ENCODE measurements around the gene NUP210L. TPM values are rescaled to one million over a fixed set of nuclear protein-coding genes. Genes with fewer than 3 reads are reported as not detected.

NUP210L gene
- total RNA-seq, 3 donors from 2014 or later (not counting 1 experiment from before 2014, with no cell fraction given), result 0.13 to 0.24 (median 0.18) TPM

DNA sequence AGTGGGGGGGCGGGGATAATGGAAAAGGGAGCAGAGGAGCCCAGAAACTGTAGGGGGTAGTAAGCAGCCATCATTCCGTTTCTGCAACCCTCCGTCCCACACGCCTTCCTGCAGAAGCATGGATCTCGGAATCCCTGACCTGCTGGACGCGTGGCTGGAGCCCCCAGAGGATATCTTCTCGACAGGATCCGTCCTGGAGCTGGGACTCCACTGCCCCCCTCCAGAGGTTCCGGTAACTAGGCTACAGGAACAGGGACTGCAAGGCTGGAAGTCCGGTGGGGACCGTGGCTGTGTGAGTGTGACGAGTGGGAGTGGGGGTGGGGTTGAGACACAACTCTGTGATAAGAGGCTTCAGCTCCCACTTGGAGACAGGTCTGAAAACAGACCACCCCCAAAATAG is 186.5 kb downstream of the NUP210L start:
- TF ChIP-seq, protein P1, sequence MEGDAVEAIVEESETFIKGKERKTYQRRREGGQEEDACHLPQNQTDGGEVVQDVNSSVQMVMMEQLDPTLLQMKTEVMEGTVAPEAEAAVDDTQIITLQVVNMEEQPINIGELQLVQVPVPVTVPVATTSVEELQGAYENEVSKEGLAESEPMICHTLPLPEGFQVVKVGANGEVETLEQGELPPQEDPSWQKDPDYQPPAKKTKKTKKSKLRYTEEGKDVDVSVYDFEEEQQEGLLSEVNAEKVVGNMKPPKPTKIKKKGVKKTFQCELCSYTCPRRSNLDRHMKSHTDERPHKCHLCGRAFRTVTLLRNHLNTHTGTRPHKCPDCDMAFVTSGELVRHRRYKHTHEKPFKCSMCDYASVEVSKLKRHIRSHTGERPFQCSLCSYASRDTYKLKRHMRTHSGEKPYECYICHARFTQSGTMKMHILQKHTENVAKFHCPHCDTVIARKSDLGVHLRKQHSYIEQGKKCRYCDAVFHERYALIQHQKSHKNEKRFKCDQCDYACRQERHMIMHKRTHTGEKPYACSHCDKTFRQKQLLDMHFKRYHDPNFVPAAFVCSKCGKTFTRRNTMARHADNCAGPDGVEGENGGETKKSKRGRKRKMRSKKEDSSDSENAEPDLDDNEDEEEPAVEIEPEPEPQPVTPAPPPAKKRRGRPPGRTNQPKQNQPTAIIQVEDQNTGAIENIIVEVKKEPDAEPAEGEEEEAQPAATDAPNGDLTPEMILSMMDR (IDR thresholded peaks at IDR 0.05), result no peak
- no peaks in the 10 kb centered on the region for H3K27me3 Mint-ChIP-seq (ENCODE audit: low read depth in 2 of 2)

DNA sequence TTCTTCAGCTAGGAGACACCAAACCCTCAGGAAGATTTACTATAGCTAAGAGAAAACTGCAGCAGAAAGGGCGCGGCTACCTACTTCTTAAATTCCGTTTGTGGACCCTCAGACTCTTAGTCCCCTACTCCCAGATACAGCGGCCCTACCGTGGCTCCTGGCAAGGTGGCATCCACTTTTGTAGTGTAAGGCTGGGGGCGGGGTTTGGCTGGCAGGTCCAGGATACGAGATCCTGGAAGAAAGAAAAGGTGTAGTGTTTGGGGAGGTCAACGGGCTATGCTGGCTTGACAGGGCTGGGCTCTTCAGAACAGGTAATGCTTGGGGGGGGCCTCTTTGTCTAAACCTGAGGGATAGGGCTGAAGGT is 186.9 kb downstream of the NUP210L start:
- DNase-seq (no peak), ATAC-seq (no peak)
- 9% methylated on average over 8 of the region's 8 CpGs for WGBS (ENCODE audit: insufficient coverage)
- peak overlapping the region; percentile 96 for H3K27ac ChIP-seq (ENCODE audit: low read length)
- H3K36me3 ChIP-seq (ENCODE audit: control insufficient read depth, insufficient read depth, low read length), result peaks cover 2% of the 10 kb centered on the region
- peaks cover 41% of the 10 kb centered on the region for H3K4me1 ChIP-seq (ENCODE audit: control insufficient read depth, insufficient read depth, low read length)
- H3K9me3 ChIP-seq (ENCODE audit: control insufficient read depth, insufficient read depth, low read length), result no peaks in the 10 kb centered on the region
- H3K4me3 ChIP-seq (ENCODE audit: low read length), result peak overlapping the region; percentile 93
- Mint-ChIP-seq H3K27ac (peak overlapping the region; percentile 95 to 98), H3K4me3 (peak overlapping the region; percentile 99), H3K36me3 (no peaks in the 10 kb centered on the region), H3K4me1 (peaks cover 47 to 51% of the 10 kb centered on the region in 2 donors), H3K9me3 (no peaks in the 10 kb centered on the region), H3K27me3 (ENCODE audit: low read depth in 2 of 2) (no peaks in the 10 kb centered on the region)
- intact Hi-C loops (cut with micrococcal nuclease), result loop anchor here (1.0 to 10.0 kb wide), 5 partner anchors 9 to 257 kb away; partner anchors contain the start of genes CRTC2, GATAD2B, JTB and RPS27
- no peaks in the 10 kb centered on the region for H3K27me3 ChIP-seq (ENCODE audit: control insufficient read depth, insufficient read depth, low read length)
- TF ChIP-seq, protein P1 (IDR thresholded peaks at IDR 0.05), result no peak

More for the DNA sequence above, 186.5 kb downstream of the NUP210L start:
- H3K4me3 Mint-ChIP-seq, result peak overlapping the region; percentile 99
- peak overlapping the region; percentile 95 to 98 for H3K27ac Mint-ChIP-seq
- 29% methylated on average over 13 of the region's 13 CpGs for WGBS (ENCODE audit: insufficient coverage)
- peak overlapping the region; percentile 93 for H3K4me3 ChIP-seq (ENCODE audit: low read length)
- H3K27me3 ChIP-seq (ENCODE audit: control insufficient read depth, insufficient read depth, low read length), result no peaks in the 10 kb centered on the region
- intact Hi-C loops (cut with micrococcal nuclease), result loop anchor here (10.0 kb wide), 1 partner anchor 256 kb away; the partner anchor contains the start of gene UBAP2L
- no peaks in the 10 kb centered on the region for H3K9me3 Mint-ChIP-seq
- peaks cover 44 to 53% of the 10 kb centered on the region in 2 donors for H3K4me1 Mint-ChIP-seq
- DNase-seq (no peak), ATAC-seq (no peak)
- H3K4me1 ChIP-seq (ENCODE audit: control insufficient read depth, insufficient read depth, low read length), result peaks cover 38% of the 10 kb centered on the region
- H3K36me3 Mint-ChIP-seq, result no peaks in the 10 kb centered on the region
- peaks cover 4% of the 10 kb centered on the region for H3K36me3 ChIP-seq (ENCODE audit: control insufficient read depth, insufficient read depth, low read length)
- H3K9me3 ChIP-seq (ENCODE audit: control insufficient read depth, insufficient read depth, low read length), result no peaks in the 10 kb centered on the region
- H3K27ac ChIP-seq (ENCODE audit: low read length), result no peak overlapping the region

DNA sequence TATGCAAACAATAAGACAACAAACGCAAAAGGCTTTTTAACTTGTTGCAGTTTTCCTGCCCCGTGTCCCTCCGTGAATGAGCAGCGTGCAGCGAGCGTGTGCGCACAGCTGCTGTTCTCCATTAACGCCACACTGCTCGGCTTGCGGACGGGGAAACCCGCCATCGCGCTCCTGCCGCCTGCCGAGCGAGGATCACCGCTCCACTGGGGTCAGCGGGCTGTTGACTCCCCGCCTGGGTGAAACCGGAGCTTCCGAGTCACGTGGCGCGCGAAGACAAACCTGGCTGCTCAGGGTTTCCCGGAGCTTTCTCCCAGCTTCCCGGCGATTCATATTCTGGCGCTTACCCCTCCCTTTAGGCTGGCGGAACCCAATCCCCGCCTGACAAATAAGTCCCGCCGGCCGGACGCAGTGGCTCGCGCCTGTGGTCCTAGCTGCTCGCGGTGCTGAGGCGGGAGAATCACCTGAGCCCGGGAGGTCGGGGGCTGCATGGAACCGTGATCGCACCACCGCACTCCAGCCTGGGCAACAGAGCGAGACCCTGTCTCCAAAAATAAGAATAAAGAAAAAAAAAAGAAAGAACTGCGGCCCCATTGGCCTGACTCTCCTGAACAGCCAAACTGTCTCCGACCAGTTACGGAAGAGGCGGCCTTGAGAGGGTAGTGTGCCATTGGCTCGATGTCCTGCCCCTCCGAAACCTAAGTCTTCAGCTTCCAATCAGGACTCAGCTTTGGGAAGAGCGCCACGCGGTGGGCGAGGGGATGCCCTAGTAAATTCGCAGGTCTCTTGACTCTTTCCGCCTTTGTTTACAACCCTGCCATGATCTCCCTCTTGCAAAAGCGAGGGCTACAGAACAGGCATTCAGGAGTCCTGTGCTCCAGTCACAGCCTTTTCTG is 187.5 kb downstream of the NUP210L start, which contains the start of gene CREB3L4:
CREB3L4 (plus strand) TSS at position 796 of the 893 bp plus-strand sequence. CDS start 624 bp downstream, outside the sequence.
- Histone ChIP-seq H3K27me3 (ENCODE audit: control insufficient read depth, insufficient read depth, low read length) (no peaks in the 10 kb centered on the region), H3K4me1 (ENCODE audit: control insufficient read depth, insufficient read depth, low read length) (peaks cover 47% of the 10 kb centered on the region), H3K36me3 (ENCODE audit: control insufficient read depth, insufficient read depth, low read length) (no peaks in the 10 kb centered on the region), H3K27ac (ENCODE audit: low read length) (peak within 1 kb of the TSS; percentile 96), H3K4me3 (ENCODE audit: low read length) (peak within 1 kb of the TSS; percentile 93), H3K9me3 (ENCODE audit: control insufficient read depth, insufficient read depth, low read length) (no peaks in the 10 kb centered on the region)
- peak within 1 kb of the TSS; percentile 95 to 98 for H3K27ac Mint-ChIP-seq
- under 1% methylated on average over 60 of the region's 60 CpGs for WGBS (ENCODE audit: insufficient coverage)
- ATAC-seq, result peak; percentile 82 to 95 (median 87)
- TF ChIP-seq, protein P1 (IDR thresholded peaks at IDR 0.05), result peak; percentile 36
- peak within 1 kb of the TSS; percentile 99 for H3K4me3 Mint-ChIP-seq
- peak; percentile 77 to 95 for DNase-seq
- no peaks in the 10 kb centered on the region for H3K36me3 Mint-ChIP-seq
- intact Hi-C loops (cut with micrococcal nuclease), result loop anchor here (1.0 to 10.0 kb wide), 5 partner anchors 9 to 257 kb away; partner anchors contain the start of genes CRTC2, GATAD2B, JTB and RPS27
- peaks cover 53 to 58% of the 10 kb centered on the region in 2 donors for H3K4me1 Mint-ChIP-seq
- H3K9me3 Mint-ChIP-seq, result no peaks in the 10 kb centered on the region
- H3K27me3 Mint-ChIP-seq (ENCODE audit: low read depth in 2 of 2), result no peaks in the 10 kb centered on the region
